Duodenal mucosa (tissue), 2 donors: ENCODE measurements around the gene RNF40.
"Not testable (repeated sequence)": the region's sequence is repeated elsewhere in the genome, so short reads cannot be mapped to it uniquely, and the experiment has no call there.

ENCODE experiments used
- H3K27ac ChIP-seq: one replicate; pipeline ENCODE4 v1.7.0; 2013; ENCODE audit warnings: low read depth, low read length
- H3K27me3 ChIP-seq, 2 donors: one replicate each; pipeline ENCODE4 v1.7.0; 2013; ENCODE audit warnings: low read length in 2 of 2, control low read depth in 1 of 2; ENCODE audit not compliant: insufficient read depth in 2 of 2, control insufficient read depth in 1 of 2
- H3K36me3 ChIP-seq, 2 donors: one replicate each; pipeline ENCODE4 v1.7.0; 2013; ENCODE audit warnings: low read length in 2 of 2, control low read depth in 1 of 2; ENCODE audit not compliant: insufficient read depth in 2 of 2, control insufficient read depth in 1 of 2
- H3K4me1 ChIP-seq, 2 donors: one replicate each; pipeline ENCODE4 v1.7.0; 2013; ENCODE audit warnings: low read length in 2 of 2, control low read depth in 1 of 2; ENCODE audit not compliant: insufficient read depth in 2 of 2, control insufficient read depth in 1 of 2
- H3K4me3 ChIP-seq, 2 donors: one replicate each; pipeline ENCODE4 v1.7.0; 2013; ENCODE audit warnings: low read length in 2 of 2, low read depth in 1 of 2
- H3K9ac ChIP-seq, 2 donors: one replicate each; pipeline ENCODE4 v1.7.0; 2013; ENCODE audit warnings: low read length in 2 of 2, low read depth in 1 of 2
- H3K9me3 ChIP-seq, 2 donors: one replicate each; pipeline ENCODE4 v1.7.0; 2013; ENCODE audit warnings: low read length in 2 of 2, control low read depth in 1 of 2; ENCODE audit not compliant: control insufficient read depth in 1 of 2

RNF40 gene

GRCh38 chr16:30816769-30817168, 54.6 kb downstream of the RNF40 start:
- no peaks in the 10 kb centered on the region for H3K27me3 ChIP-seq
- no peak overlapping the region for H3K9ac ChIP-seq
- no peak overlapping the region for H3K27ac ChIP-seq
- no peaks in the 10 kb centered on the region for H3K36me3 ChIP-seq
- H3K4me1 ChIP-seq: peaks cover 4 to 7% of the 10 kb centered on the region in 2 donors
- H3K4me3 ChIP-seq: no peak overlapping the region
- H3K9me3 ChIP-seq: no peaks in the 10 kb centered on the region

- Histone ChIP-seq H3K4me3 (no peak overlapping the region), H3K36me3 (no peaks in the 10 kb centered on the region), H3K9me3 (no peaks in the 10 kb centered on the region), H3K27me3 (no peaks in the 10 kb centered on the region), H3K27ac (no peak overlapping the region), H3K4me1 (no peaks in the 10 kb centered on the region), H3K9ac (no peak overlapping the region)
Observed at GRCh38 chr16:30820952-30821421, 58.9 kb downstream of the RNF40 start.

- not testable (repeated sequence) for H3K36me3 ChIP-seq, H3K27me3 ChIP-seq, H3K9ac ChIP-seq, H3K4me3 ChIP-seq, H3K9me3 ChIP-seq, H3K27ac ChIP-seq, H3K4me1 ChIP-seq
Observed at GRCh38 chr16:30821441-30821840, 59.3 kb downstream of the RNF40 start.

GRCh38 chr16:30821891-30822290, 59.8 kb downstream of the RNF40 start:
- Histone ChIP-seq H3K4me1 (no peaks in the 10 kb centered on the region), H3K36me3 (no peaks in the 10 kb centered on the region), H3K27me3 (no peaks in the 10 kb centered on the region), H3K27ac (no peak overlapping the region), H3K9ac (no peak overlapping the region), H3K9me3 (no peaks in the 10 kb centered on the region), H3K4me3 (no peak overlapping the region)
